Measurements from ENCODE around the gene LHPP.

LHPP gene

GRCh38 chr10:124649214-124649613 is 187.6 kb downstream of the LHPP start:
- no peak for DNase-seq

- DNase-seq = no peak
These were observed 188.6 kb downstream of the LHPP start for GRCh38 chr10:124650263-124650662.

GRCh38 chr10:124650820-124651401 is 189.3 kb downstream of the LHPP start:
- peak; percentile 56 for DNase-seq

- no peak for DNase-seq
These were observed 189.8 kb downstream of the LHPP start for GRCh38 chr10:124651402-124651891.

DNA sequence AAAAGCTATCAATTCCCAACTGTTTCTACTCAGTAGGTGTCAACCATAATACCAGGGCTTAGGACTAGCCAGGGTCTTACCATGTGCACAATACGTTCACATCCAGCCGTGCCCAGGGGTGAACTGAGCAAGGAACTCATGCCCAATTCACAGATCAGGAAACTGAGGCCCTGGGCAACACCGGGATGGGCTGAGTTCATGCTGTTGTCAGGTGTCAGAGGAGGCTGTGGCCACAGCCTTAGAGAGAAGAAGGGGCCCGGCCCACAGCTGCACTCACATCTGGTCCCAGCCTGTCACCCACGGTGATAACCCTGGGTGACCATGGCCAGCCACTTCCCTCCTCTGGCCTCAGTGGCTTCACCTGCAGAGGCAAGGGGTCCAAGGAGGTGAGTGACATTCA is 190.6 kb downstream of the LHPP start:
- DNase-seq = no peak

DNA sequence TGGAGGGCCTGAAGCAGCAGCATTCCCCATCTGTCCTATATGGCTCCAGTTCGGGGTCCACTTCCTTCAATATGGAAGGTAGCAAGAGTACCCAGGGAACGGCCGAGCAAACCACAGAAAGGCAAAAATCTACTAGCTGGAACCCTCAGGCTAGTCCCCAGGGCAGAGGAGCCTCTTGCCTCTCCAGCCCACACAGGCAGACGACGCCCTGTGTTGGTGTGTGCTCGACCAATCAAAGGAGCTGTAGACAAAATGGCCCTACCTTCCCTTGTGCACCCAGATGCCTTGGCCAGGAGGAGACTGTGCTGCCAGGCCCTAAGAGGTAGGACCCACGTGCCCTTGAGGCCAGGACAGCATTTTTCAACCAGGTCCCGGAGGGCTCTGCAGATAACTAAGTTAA is 191.1 kb downstream of the LHPP start:
- DNase-seq = no peak

DNA sequence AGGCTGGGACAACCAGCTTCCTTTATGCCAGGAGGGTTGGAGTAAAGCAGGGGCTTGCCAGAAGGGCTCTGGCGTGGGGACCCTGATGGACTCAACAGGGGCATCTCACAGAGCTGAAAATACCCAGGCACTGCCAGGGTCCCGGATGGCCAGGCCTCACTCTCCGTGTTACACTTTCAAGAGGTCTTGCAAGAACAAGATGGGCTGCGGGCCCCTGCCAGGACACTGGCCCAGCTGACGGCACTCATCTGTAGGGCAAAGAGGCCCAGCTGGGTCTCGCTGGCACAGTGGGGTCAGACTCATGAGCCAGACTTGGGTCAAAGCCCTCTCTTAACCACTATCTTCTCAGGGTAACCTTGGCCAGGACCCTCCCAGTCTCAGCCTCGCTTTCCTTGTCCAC is 191.7 kb downstream of the LHPP start:
- DNase-seq = no peak

- DNase-seq = no peak
These were observed 192.4 kb downstream of the LHPP start for GRCh38 chr10:124653811-124654651.

GRCh38 chr10:124654686-124655085 is 193.1 kb downstream of the LHPP start:
- DNase-seq = no peak

GRCh38 chr10:124655191-124656112 is 193.8 kb downstream of the LHPP start:
- no peak for DNase-seq

DNA sequence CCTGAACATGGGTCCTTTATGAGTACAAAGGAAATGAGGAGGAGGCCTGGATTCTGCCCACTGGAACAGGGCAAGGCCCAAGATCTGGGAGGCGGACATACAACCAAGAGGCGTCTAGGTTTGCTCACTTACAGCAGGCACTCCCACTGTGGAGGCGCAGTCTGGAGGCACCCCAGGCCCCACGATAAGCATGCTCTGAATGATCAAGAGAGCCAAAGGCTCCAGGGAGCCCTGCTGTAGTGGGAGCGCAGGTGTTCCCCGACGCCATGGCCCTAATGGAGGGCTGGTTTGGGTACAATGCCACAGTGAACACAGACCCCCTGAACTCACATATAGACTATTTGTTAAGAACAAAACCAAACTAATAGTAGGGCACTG is 194.5 kb downstream of the LHPP start:
- DNase-seq = no peak

GRCh38 chr10:124656541-124656940 is 194.9 kb downstream of the LHPP start:
- DNase-seq = no peak

DNA sequence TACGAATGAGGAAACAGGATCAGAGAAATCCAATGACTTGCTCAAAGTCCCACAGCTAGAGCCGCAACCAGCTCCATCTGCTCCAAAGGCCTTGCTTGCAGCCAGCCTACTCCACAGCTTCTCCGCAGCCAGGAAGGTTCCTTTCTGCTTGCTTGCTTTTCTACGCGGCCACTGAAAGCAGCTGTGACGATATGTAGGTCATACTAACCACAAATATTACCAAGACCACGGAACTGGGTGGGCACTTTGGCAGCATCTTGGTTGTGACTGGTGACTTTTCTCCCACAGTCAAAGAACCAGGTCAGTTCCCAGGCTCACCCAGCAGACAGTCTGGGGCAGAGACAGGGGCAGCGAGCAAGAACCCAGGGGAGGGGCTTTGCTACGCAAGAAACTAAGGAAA is 196.2 kb downstream of the LHPP start:
- DNase-seq = peak; percentile 47

DNA sequence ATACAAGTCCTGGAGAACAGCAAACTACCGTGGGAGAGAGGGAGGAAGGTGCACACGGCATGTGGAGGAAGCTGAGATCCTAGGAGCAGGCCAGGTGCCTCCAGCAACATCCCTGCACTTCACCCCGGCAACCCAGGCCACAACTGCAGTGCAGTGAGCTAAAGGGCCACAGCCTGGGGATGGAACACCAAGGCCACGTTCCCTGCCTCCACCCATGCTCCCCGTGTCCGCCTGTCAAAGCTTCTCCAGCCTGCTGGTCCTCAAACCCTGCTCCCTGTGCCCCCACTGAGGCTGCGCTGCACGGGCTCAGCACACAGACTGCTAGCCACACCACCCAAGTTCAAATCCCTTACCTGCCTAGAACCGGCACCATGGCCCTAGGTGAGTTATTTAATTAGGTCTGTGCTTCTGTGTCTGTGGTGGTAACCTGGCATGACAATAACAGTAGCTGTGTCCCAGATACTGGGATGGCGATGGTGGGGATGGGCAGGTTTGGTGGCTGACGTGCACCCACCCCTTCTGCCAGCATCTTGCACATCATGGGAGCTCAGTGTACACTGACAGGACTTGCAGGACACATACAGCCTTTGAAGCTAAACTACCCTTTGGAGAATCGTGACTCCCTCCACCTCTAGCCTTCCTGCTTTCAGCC is 197.1 kb downstream of the LHPP start:
- DNase-seq = no peak

DNA sequence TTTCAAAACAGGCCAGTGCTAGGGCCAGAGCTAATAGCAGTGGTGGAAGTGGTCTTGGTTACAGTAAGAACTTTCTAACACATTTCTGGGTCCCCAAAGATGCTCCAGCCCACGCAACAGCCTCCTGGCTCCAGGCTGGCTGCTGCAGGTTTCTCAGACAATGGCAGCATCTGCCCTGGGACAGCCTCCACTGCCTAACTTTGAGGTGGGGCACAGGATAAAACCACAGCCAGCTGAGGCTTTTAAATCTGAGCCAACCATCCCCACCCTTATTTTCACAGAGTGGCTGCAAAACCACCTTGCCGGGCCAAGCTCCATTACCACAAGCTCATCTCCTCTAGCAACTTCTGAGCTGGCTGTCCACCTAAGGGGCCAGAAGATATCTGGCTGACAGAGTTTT is 197.8 kb downstream of the LHPP start:
- DNase-seq = no peak

DNA sequence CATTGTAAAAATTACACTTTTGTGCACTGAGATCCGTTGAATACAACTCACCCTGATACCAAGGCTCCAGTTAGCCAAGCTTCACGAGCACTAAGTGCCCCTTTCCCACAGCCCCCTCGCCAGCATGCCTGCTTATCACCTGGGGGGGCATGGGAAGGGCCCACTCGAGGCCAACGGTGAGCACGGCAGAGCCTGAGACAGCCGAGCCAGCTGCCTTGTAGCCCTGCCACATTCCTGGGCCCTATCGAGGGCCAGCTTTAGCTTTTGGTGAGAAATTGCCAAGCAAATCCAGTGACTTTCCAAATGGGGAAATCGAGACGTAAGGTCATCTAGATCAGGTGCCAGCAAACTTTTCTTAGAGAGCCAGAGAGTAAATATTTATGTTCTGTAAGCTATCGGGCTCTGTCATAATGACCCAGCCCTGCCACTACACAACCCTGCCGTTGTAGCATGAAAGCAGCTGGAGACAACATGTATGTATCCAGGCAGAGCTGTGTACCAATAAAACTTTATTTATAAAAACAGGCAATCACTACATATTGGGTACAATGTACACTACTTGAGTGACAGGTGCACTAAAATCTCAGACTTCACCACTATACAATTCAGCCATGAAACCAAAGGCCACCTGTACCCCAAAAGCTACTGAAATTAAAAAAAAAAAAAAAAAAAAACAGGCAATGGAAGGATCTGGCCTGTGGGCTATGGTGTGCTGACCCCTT is 198.9 kb downstream of the LHPP start:
- DNase-seq = no peak

- no peak for DNase-seq
These were observed 200.1 kb downstream of the LHPP start for GRCh38 chr10:124661660-124662180.

DNA sequence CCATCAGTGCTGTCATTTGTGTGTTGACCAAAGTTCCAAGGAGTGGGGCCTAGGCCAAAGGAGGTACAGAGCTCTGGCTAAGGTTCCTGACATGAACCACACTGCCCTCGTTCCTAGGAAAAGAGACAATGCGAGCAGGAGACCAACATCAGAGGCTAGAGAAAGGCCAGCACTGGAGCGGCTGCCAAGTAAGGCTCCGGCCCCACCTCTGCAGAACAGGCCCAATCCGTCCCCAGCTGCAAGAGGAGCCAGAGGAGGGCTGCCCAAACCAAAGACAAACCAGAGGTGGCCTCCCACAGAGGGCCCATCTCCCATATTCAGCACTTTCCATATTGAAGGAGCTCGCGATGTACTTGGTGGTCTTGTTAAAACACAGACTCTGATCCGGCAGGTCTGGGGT is 201.6 kb downstream of the LHPP start:
- DNase-seq = no peak

All from T-helper 9 cell (primary cell).